HG03378 (cell line): Measurements from ENCODE around the gene CEBPB.

Experiments
- ATAC-seq: cut with Tn5 transposase; IDR thresholded peaks from one replicate; pipeline ENCODE4 v1.9.1; 2021; ENCODE audit warnings: mild to moderate bottlenecking, moderate library complexity; ENCODE audit not compliant: unreplicated experiment

The CEBPB gene

GRCh38 chr20:50224531-50225255 lies 34.1 kb downstream of the CEBPB start:
- no peak for ATAC-seq

DNA sequence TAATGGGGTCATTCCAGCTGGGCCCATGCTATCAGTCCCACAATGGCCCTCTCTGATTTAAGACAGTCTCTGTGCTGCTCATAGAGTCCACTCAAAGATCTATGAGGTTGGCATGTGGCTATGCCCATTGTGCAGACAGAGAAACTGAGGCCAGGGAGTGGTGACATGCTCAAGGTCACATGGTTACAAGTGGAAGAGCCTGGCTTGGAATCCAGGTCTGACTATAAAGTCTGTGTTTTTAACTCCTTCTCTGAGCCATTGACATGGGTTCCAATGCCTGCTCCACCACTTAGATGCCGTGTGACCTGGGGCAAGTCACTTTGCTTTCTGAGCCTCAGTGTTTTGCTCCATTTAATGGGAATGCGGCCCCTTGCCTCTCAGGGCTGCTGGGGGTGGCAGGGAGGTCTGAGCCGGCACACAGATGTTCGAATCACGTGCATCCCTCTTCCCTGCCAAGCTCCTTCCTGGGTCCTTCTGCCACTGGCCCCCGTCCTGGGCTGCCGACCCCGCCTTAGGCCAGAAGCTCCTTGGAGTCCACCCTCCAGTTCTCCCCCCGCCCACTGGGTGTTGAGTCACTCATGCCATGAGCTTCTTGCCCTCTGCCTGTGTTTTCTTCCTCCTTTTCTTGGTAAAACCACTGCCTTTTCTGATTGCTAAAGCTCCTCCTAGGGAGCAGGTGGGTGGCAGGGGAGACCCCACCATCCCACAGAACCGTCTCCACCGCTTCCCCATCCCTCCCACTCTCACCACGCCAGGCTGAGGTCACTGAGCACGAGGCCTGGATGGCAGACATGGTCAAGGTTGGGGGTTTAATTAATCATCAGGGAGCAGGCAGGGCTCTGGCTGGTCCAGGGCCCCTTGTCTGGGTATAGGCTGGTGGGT lies 35.7 kb downstream of the CEBPB start:
- no peak for ATAC-seq

GRCh38 chr20:50227506-50227905 lies 36.9 kb downstream of the CEBPB start:
- no peak for ATAC-seq

- no peak for ATAC-seq
Observed at GRCh38 chr20:50229156-50229607, 38.6 kb downstream of the CEBPB start.

DNA sequence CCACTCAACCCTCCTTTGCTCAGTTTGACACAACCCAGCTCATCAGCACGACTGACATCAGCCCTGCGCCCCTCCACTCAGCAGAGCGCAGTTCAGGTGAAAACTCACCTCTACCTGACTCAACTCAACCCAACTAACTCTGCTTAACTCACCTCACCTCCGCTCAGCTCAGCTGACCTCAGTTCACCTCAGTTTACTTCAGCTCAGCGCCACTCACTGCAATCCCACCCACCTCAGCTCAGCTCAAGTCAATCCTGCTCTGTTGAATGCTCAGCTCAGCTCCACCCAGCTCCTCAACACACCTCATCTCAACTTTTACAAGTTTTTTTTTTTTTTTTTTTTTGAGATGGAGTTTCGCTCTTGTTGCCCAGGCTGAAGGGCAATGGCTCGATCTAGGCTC lies 39.6 kb downstream of the CEBPB start:
- no peak for ATAC-seq

DNA sequence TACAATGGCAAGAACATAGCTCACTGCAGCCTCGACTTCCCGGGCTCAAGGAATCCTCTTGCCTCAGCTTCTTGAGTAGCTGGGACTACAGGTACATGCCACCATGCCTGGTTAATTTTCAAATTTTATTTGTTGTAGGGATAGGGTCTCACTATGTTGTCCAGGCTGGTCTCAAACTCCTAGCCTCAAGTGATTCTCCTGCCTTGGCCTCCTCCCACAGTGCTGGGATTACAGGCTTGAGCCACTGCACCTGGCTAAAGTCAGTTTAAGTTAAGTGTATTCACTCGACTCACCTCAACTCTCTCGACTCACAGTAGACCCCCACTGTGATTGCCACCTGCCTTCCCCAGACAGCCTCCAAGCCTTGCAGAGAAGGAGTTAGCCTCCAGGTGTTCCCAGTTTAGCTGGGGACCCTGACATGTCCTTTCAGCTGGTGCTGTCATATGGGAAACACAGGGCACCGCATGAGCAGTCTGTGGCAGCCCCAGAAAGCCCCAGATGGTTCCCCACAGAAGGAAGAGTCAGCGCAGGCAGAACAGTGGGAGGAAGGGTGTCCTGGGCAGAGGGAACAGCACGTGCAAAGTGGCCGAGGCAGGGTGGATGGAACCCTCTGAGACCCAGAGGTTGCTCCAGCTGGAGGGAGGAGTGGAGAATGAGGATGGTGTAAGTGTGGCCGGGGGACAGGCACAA lies 40.4 kb downstream of the CEBPB start:
- ATAC-seq, result no peak

GRCh38 chr20:50231854-50232253 lies 41.2 kb downstream of the CEBPB start:
- ATAC-seq, result no peak

GRCh38 chr20:50232651-50233324 lies 42.2 kb downstream of the CEBPB start:
- no peak for ATAC-seq

DNA sequence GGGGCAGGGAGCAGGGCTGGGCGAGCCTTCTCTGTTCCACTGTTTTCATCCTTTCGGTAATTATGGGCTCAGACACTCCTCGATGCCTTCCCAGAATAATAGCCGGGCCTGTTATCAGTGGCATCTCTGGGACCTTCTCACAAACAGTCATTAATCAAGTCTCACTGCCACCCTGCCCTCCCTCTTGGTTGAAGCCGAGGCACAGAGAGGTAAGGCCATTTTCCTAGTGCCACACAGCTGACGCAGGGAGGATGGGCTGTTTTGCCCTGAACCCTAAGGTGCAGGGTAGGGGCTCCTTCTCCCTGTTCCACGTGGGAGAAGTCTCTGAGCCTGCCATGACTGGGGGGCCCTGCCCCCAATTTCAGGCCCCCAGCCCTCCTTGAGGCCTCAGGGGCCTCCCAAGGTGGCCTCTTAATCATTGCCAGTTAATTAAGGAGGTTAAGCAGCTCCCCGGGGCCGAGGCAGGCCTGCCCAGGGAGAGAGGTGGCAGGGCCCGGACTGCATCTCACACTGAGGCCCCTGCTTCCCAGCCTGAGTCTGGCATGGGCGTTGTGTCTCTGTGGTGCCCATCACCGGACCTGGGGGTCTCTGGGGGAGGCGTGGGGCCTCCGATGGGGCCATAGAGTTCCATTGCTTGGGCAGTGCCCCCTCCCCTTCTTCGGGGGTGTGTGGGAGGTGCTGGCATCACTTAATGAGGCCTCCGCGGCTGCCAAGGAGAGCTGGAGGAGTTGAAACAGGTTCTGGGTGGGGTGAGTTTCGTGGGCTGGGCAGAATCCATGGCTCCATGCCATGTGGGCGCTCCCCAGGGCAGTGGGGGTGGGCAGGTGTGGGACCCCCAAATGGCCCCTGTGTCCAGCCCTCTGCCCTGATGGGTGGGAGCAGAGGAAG lies 42.9 kb downstream of the CEBPB start:
- no peak for ATAC-seq

- no peak for ATAC-seq
Observed at GRCh38 chr20:50234288-50234687, 43.7 kb downstream of the CEBPB start.

DNA sequence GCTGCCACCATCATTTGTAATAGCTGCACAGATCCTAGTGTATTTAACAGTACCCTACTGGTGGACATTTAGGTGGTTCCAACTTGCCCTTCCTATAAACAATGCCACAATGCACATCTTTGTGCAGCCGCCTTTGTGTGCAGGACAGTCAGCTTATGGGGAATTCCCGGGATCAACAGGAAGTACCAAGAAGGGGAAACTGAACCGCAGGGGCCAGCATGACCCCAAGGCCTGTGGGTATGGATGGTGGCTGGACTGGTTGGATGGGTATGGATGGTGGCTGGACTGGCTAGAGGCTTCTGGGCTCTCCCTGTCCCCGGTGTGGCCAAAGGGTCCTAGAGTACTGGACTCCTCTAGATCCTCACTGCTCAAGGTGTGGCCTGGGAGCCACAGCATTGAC lies 46.7 kb downstream of the CEBPB start:
- ATAC-seq, result no peak

DNA sequence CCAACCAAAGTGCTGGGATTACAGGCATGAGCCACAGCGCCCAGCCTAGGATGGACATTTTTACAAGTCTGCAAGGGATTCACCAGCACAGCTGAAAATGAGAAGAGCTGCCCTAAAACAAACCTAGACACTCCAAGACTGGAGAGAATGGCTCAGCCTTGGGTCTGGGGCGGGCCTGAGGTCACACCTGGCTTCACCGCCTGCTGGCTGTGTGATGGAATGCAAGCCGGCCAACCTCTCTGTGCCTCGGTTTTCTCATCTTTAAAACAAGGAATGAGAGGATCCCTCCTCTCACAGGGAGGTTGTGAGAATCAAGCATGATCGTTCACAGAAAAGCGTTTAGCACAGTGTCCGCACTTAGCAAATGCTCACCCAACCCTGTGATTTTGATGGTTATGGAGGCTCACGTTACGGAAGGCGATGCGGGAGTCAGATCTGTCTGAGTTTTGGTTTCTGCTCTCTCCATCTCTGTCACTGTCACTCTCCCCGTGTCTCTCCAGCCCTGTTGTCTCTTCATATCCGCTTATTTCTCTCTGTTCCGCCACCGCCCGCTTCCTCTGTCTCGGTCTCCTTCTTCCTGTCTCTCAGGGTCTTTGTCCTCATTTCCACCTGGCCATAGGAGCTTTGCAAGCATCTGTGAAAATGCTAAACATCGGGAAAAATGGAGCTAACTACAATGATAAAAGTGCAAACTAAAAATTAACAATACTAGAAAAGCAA lies 47.6 kb downstream of the CEBPB start:
- ATAC-seq, result no peak

DNA sequence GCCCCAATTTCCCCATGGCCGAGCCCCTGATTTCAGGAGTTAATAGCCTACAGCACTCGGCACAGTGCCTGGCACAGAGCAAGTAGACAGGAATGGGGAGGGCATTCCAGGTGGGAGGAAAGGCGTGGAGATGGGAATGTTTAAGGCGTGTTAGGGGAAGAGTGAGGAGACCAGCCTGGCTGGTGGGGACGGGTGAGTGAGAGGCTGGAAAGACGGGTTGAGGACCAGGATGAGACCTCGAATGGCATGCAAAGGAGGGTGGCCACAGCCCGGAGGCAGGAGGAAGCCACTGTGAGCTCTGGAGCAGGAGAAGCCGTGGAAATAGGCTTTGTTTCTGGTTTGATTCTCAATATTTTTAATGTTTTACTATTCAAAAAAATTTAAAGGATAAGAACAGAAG lies 49.5 kb downstream of the CEBPB start:
- ATAC-seq, result no peak

GRCh38 chr20:50242178-50242514 lies 51.5 kb downstream of the CEBPB start:
- no peak for ATAC-seq
